ENCODE results near the gene AGPAT3.

DNA sequence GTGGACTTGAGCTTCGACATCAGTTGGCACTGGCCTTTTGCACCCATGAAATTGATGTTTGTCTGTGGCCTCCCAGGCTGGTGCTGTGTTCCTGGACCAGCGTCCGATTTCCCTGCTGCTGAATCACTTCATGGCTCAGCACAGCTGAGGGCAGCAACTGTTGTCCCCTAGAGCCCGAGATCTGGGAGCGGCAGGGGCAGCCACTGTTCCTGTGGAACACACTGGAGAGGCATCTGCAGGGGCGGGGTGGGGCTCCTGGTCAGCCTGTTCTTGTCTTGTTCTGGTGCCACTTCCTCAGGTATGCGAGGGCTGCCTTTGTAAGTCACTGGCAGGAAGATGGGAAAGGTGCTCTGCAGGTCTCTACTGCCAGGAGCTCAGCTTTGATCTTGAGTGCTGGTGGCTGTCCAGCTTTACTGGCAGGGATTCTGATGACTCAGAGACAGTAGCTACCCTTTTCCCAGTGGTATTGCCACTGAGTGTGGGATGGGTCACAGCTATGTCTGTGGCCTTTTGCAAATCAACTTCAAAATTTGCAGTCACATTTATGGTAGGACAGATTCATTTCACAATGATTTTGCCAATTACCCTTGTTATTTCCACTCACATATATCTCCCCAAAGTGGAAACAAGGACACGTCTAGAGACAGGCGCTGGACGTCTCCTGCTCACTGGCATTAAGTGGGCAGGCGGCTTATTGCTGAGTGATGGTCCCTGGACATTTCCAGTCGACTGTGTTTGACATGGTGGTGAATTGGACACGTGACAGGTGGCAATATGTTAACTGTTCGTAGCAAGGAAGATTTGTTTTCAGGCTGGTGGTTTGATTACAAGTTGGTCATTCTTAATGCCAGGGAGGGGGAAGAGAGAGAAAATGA, 15.3 kb downstream of the AGPAT3 start:
- TF ChIP-seq, protein P1, sequence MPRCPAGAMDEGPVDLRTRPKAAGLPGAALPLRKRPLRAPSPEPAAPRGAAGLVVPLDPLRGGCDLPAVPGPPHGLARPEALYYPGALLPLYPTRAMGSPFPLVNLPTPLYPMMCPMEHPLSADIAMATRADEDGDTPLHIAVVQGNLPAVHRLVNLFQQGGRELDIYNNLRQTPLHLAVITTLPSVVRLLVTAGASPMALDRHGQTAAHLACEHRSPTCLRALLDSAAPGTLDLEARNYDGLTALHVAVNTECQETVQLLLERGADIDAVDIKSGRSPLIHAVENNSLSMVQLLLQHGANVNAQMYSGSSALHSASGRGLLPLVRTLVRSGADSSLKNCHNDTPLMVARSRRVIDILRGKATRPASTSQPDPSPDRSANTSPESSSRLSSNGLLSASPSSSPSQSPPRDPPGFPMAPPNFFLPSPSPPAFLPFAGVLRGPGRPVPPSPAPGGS (IDR thresholded peaks at IDR 0.05; ENCODE audit: borderline replicate concordance, insufficient read depth, low read depth, low read length, poor library complexity, severe bottlenecking), result no peak
- no peak for TF ChIP-seq PBX3 (IDR thresholded peaks at IDR 0.05; ENCODE audit: insufficient replicate concordance, low read depth, low read length)
- TF ChIP-seq, protein P2, sequence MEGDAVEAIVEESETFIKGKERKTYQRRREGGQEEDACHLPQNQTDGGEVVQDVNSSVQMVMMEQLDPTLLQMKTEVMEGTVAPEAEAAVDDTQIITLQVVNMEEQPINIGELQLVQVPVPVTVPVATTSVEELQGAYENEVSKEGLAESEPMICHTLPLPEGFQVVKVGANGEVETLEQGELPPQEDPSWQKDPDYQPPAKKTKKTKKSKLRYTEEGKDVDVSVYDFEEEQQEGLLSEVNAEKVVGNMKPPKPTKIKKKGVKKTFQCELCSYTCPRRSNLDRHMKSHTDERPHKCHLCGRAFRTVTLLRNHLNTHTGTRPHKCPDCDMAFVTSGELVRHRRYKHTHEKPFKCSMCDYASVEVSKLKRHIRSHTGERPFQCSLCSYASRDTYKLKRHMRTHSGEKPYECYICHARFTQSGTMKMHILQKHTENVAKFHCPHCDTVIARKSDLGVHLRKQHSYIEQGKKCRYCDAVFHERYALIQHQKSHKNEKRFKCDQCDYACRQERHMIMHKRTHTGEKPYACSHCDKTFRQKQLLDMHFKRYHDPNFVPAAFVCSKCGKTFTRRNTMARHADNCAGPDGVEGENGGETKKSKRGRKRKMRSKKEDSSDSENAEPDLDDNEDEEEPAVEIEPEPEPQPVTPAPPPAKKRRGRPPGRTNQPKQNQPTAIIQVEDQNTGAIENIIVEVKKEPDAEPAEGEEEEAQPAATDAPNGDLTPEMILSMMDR (IDR thresholded peaks at IDR 0.05 in 2 of 3, conservative IDR thresholded peaks at IDR 0.05 in 1 of 3; ENCODE audit: control insufficient read depth in 2 of 3, extremely low read depth in 1 of 3, insufficient read depth in 1 of 3, low read depth in 3 of 3, low read length in 3 of 3), result no peak
- TF ChIP-seq, protein P3, sequence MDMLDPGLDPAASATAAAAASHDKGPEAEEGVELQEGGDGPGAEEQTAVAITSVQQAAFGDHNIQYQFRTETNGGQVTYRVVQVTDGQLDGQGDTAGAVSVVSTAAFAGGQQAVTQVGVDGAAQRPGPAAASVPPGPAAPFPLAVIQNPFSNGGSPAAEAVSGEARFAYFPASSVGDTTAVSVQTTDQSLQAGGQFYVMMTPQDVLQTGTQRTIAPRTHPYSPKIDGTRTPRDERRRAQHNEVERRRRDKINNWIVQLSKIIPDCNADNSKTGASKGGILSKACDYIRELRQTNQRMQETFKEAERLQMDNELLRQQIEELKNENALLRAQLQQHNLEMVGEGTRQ (IDR thresholded peaks at IDR 0.05; ENCODE audit: borderline replicate concordance, low read depth, low read length), result no peak
- TF ChIP-seq FOXK2 (IDR thresholded peaks at IDR 0.05), result no peak
